Measurements from ENCODE around the gene CCDC178.

DNA sequence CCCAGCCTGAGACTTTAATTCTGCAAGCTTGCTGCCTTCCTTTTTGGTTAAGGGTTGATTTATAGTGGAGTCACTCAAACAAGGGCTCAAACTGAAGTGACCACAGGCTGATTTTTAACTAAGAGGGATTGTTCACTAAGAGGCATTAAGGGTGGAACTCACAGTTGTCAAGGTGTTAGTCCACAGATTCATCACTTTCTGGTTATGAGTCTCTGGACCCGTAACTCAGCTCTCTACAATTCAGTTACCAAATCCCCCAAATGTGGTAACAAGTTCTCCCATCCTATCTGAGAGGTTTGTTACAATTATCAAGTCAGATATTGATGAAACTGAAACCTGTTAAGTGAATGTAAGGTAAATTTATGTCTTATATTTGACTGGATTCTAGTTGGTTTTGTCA is 481.8 kb downstream of the CCDC178 start:
- TF ChIP-seq, protein P1, sequence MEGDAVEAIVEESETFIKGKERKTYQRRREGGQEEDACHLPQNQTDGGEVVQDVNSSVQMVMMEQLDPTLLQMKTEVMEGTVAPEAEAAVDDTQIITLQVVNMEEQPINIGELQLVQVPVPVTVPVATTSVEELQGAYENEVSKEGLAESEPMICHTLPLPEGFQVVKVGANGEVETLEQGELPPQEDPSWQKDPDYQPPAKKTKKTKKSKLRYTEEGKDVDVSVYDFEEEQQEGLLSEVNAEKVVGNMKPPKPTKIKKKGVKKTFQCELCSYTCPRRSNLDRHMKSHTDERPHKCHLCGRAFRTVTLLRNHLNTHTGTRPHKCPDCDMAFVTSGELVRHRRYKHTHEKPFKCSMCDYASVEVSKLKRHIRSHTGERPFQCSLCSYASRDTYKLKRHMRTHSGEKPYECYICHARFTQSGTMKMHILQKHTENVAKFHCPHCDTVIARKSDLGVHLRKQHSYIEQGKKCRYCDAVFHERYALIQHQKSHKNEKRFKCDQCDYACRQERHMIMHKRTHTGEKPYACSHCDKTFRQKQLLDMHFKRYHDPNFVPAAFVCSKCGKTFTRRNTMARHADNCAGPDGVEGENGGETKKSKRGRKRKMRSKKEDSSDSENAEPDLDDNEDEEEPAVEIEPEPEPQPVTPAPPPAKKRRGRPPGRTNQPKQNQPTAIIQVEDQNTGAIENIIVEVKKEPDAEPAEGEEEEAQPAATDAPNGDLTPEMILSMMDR (IDR thresholded peaks at IDR 0.05) = no peak
- TF ChIP-seq POLR2A (IDR thresholded peaks at IDR 0.05) = no peak

Measured in lower leg skin (tissue), 3 donors.